Common myeloid progenitor, CD34-positive (primary cell): Measurements from ENCODE around the gene PCDHGB2.
A peak's percentile ranks its signal among the peaks of the same experiment; 100 is the strongest.
"Not testable (repeated sequence)": the region's sequence is repeated elsewhere in the genome, so short reads cannot be mapped to it uniquely, and the experiment has no call there.

Source experiments
- CTCF ChIA-PET: fragments of 350-600 bp; sonication (Branson Sonifier 250); formaldehyde crosslinking; loops from one replicate; lab custom pipeline; 2021; ENCODE audit warnings: antibody characterized with exemption; lab: Charles Lee
- POLR2A ChIA-PET: fragments of 350-600 bp; sonication (Branson Sonifier 250); formaldehyde crosslinking; loops from one replicate; lab custom pipeline; 2021; ENCODE audit warnings: antibody characterized with exemption; lab: Charles Lee
- DNase-seq, 3 donors: peaks; one replicate each; pipeline versions ENCODE4 v3.0.0 to v3.0.0-alpha.2; 2013
- H3K27ac ChIP-seq, 2 experiments: 1 replicate in 1 of 2; 2 replicates in 1 of 2; pipeline ENCODE4 v1.7.0; 2013; ENCODE audit warnings: inconsistent platforms in 2 of 2, low read length in 2 of 2, mild to moderate bottlenecking in 2 of 2, low read depth in 1 of 2, moderate library complexity in 1 of 2; ENCODE audit not compliant: severe bottlenecking in 2 of 2, insufficient read depth in 1 of 2, poor library complexity in 1 of 2
- H3K27me3 ChIP-seq, 5 experiments: replicated peaks in 2 of 5; 1 replicate in 3 of 5; 2 replicates in 2 of 5; pipeline versions ENCODE4 v1.6.1 to v1.7.0; 2013; ENCODE audit warnings: low read length in 4 of 5, mild to moderate bottlenecking in 2 of 5, moderate library complexity in 2 of 5, inconsistent platforms in 1 of 5; ENCODE audit not compliant: insufficient read depth in 5 of 5, control insufficient read depth in 4 of 5
- H3K36me3 ChIP-seq, 4 experiments: 1 replicate in 2 of 4; 2 replicates in 2 of 4; pipeline versions ENCODE4 v1.6.1 to v1.7.0; 2013; ENCODE audit warnings: low read length in 3 of 4, control low read depth in 1 of 4, mild to moderate bottlenecking in 1 of 4; ENCODE audit not compliant: control insufficient read depth in 4 of 4, insufficient read depth in 4 of 4
- H3K4me1 ChIP-seq, 4 experiments: 1 replicate in 3 of 4; 2 replicates in 1 of 4; pipeline versions ENCODE4 v1.6.1 to v1.7.1; 2013; ENCODE audit warnings: low read length in 3 of 4, mild to moderate bottlenecking in 3 of 4, control low read depth in 1 of 4, inconsistent platforms in 1 of 4, moderate library complexity in 1 of 4; ENCODE audit not compliant: control insufficient read depth in 4 of 4, insufficient read depth in 4 of 4; ENCODE audit errors: control extremely low read depth in 1 of 4
- H3K4me3 ChIP-seq, 7 experiments: 1 replicate in 4 of 7; 2 replicates in 3 of 7; pipeline versions ENCODE4 v1.5.1 to v1.7.0; 2013; ENCODE audit warnings: mild to moderate bottlenecking in 7 of 7, low read length in 6 of 7, moderate library complexity in 6 of 7, inconsistent platforms in 2 of 7, low read depth in 2 of 7, control low read depth in 1 of 7; ENCODE audit not compliant: insufficient read depth in 4 of 7, control insufficient read depth in 1 of 7; ENCODE audit errors: extremely low read depth in 1 of 7
- H3K9me3 ChIP-seq, 5 experiments: 1 replicate in 4 of 5; 2 replicates in 1 of 5; pipeline versions ENCODE4 v1.6.1 to v1.7.1; 2013; ENCODE audit warnings: low read length in 4 of 5, mild to moderate bottlenecking in 2 of 5, inconsistent platforms in 1 of 5, low read depth in 1 of 5, moderate library complexity in 1 of 5; ENCODE audit not compliant: control insufficient read depth in 4 of 5, insufficient read depth in 2 of 5; ENCODE audit errors: control extremely low read depth in 1 of 5
- WGBS: methylation state at CpG from one replicate; pipeline ENCODE4 v1.1.5; 2013; ENCODE audit not compliant: insufficient coverage; 5-methylcytosine and 5-hydroxymethylcytosine counted together

PCDHGB2 gene

GRCh38 chr5:141371572-141372475, 12.0 kb downstream of the PCDHGB2 start:
- CTCF ChIA-PET: interaction anchor here (0.8 to 3.1 kb wide), 6 partner anchors 9 to 186 kb away, joined by 3 to 17 read pairs (median 10); partner anchors contain the start of genes PCDHGB2, PCDHGB5 and PCDHGB6
- peaks cover 11 to 70% (median 57%) of the 10 kb centered on the region in 5 experiments for H3K9me3 ChIP-seq
- H3K27me3 ChIP-seq: peaks cover 9 to 81% (median 22%) of the 10 kb centered on the region in 5 experiments
- no peak overlapping the region for H3K4me3 ChIP-seq
- POLR2A ChIA-PET: no interaction called here
- peaks cover 0 to 5% (median 0%) of the 10 kb centered on the region in 4 experiments for H3K36me3 ChIP-seq
- DNase-seq: no peak
- H3K4me1 ChIP-seq: peaks cover 0 to 6% (median under 1%) of the 10 kb centered on the region in 4 experiments
- WGBS: 30% methylated on average over 69 of the region's 69 CpGs
- no peak overlapping the region for H3K27ac ChIP-seq

- 19% methylated on average over 25 of the region's 27 CpGs for WGBS
- peaks cover 9 to 84% (median 24%) of the 10 kb centered on the region in 5 experiments for H3K27me3 ChIP-seq
- ChIA-PET CTCF (interaction anchor here (0.7 to 1.0 kb wide), 3 partner anchors 10 to 17 kb away, joined by 3 to 5 read pairs (median 3); partner anchors contain the start of genes PCDHGA5 and PCDHGB2), POLR2A (no interaction called here)
- H3K4me3 ChIP-seq: peak within 1 kb of the TSS in 3 of 7 experiments; percentile 12 to 35 (median 12)
- H3K36me3 ChIP-seq: peaks cover 0 to 5% (median 0%) of the 10 kb centered on the region in 4 experiments
- peaks cover 0 to 6% (median under 1%) of the 10 kb centered on the region in 4 experiments for H3K4me1 ChIP-seq
- DNase-seq: peak in 2 of 3 donors; percentile 30 to 44
- H3K27ac ChIP-seq: no peak within 1 kb of the TSS
- peaks cover 11 to 79% (median 62%) of the 10 kb centered on the region in 5 experiments for H3K9me3 ChIP-seq
Observed at GRCh38 chr5:141373673-141374317, 14.0 kb downstream of the PCDHGB2 start, which contains the start of gene PCDHGA6. TSS of gene PCDHGA6 (plus strand) at chr5:141373891. CDS start at chr5:141374084, 193 bp downstream.

GRCh38 chr5:141374627-141375026, 14.8 kb downstream of the PCDHGB2 start:
- ChIA-PET CTCF (interaction anchor here (0.7 to 1.0 kb wide), 2 partner anchors 11 to 14 kb away, joined by 3 to 5 read pairs; partner anchors contain the start of genes PCDHGA5 and PCDHGB2), POLR2A (no interaction called here)
- Histone ChIP-seq H3K27ac (no peak overlapping the region), H3K4me3 (no peak overlapping the region), H3K36me3 (peaks cover 0 to 5% (median 0%) of the 10 kb centered on the region in 4 experiments), H3K9me3 (peaks cover 13 to 80% (median 64%) of the 10 kb centered on the region in 5 experiments), H3K4me1 (peaks cover 0 to 6% (median under 1%) of the 10 kb centered on the region in 4 experiments), H3K27me3 (peaks cover 9 to 78% (median 22%) of the 10 kb centered on the region in 5 experiments)
- WGBS: 55% methylated on average over 12 of the region's 14 CpGs
- no peak for DNase-seq

- POLR2A ChIA-PET, H3K36me3 ChIP-seq, DNase-seq, H3K4me1 ChIP-seq, H3K27ac ChIP-seq, H3K4me3 ChIP-seq: not testable (repeated sequence)
- Histone ChIP-seq H3K9me3 (peaks cover 13 to 77% (median 62%) of the 10 kb centered on the region in 5 experiments), H3K27me3 (peaks cover 9 to 71% (median 19%) of the 10 kb centered on the region in 5 experiments)
- CTCF ChIA-PET: interaction anchor here (0.6 kb wide), 1 partner anchor 764 kb away, joined by 3 read pairs; no protein-coding TSS in a partner anchor
- 38% methylated on average over 17 of the region's 48 CpGs for WGBS
Observed at GRCh38 chr5:141375444-141376155, 15.8 kb downstream of the PCDHGB2 start.

GRCh38 chr5:141382469-141383294, 22.9 kb downstream of the PCDHGB2 start, which contains the start of gene PCDHGA7:
TSS of gene PCDHGA7 (plus strand) at chr5:141382742. CDS start at chr5:141382900, 158 bp downstream.
- Histone ChIP-seq H3K27ac (no peak within 1 kb of the TSS), H3K27me3 (peaks cover 6 to 57% (median 28%) of the 10 kb centered on the region in 5 experiments), H3K4me1 (no peaks in the 10 kb centered on the region), H3K36me3 (no peaks in the 10 kb centered on the region), H3K9me3 (peaks cover 3 to 62% (median 39%) of the 10 kb centered on the region in 5 experiments), H3K4me3 (peak within 1 kb of the TSS in 6 of 7 experiments; percentile 16 to 63 (median 51))
- POLR2A ChIA-PET: no interaction called here
- WGBS: 6% methylated on average over 31 of the region's 37 CpGs
- CTCF ChIA-PET: interaction anchor here (0.7 to 1.5 kb wide), 4 partner anchors 14 to 181 kb away, joined by 3 to 5 read pairs (median 4); partner anchors contain the start of gene TAF7
- DNase-seq: peak in 2 of 3 donors; percentile 54 to 58
